GM18507 (cell line): ENCODE measurements around the gene PRR16.
"Not testable (repeated sequence)": the region's sequence is repeated elsewhere in the genome, so short reads cannot be mapped to it uniquely, and the experiment has no call there.

Source experiments
- DNase-seq: peaks from one replicate; pipeline ENCODE4 v3.0.0; 2011; ENCODE audit warnings: low read depth; ENCODE audit not compliant: insufficient read length; ENCODE audit errors: extremely low spot score
- FAIRE-seq: peaks from 2 replicates; lab custom pipeline; 2011; peaks lifted over from hg19 to GRCh38; lab: Jason Lieb, UNC

PRR16 gene

DNA sequence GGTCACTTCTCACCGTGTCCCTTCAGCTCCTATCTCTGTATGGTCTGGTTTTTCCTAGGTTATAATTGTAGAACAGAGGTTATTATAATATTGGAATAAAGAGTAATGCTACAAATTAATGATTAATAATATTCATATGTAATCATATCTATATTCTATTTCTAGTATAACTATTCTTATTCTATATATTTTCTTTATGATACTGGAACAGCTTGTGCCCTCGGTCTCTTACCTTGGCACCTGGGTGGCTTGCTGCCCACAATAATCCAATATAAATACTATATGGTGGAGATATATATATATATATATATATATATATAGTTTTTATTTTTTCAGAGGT, 5.6 kb upstream of the PRR16 start:
- not testable (repeated sequence) for DNase-seq, FAIRE-seq

DNA sequence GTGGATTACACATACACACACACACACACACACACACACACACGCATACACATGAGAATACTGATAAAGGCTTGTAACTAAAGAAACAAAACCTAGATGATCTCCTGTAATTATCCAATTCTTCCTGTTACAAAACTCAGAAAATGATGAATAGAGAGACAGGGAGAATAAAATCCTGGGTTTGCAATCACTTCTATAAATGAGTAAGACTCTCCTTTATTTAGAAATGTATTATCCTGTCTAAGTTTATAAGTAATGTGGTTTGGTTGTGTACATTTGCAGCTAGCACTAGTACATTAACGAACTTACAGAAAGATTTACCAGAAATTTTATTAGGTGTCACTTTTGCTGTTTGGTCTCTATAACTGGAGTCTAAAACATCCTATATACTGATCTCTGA, 2.8 kb upstream of the PRR16 start:
- DNase-seq: no peak
- no peak for FAIRE-seq

DNA sequence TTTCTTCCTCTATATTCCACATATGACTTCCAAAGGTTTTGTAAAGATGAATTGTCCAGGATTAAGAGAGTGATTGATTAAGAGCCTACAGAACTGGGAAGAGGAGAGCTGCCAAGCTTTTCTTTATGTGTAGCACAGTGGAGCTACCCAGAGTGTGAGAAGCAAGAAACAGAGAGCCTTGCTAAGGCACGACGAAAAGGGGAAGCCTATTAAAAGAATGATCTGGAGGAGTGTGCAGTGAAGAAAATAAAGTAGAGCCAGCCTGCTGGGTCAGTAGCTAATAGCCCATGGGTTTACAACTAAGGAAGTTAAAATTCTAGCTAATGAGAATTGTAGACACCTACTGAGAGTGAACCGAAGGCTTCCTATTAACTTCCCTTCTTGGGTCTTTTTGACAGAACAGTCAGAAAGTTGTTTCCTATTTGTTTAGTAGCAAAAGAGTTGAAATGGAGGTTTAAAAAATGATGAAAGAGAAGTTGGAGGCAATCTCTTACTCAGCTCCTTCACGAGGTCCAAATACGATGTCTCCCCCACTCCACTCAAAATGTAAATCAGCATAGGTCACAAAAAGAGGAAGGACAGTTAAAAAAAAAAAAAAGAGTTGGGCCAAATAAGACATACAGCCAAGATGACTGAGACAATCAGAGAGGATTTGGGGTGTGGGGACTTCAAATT, 957 bp upstream of the PRR16 start:
- DNase-seq (no peak), FAIRE-seq (no peak)

DNA sequence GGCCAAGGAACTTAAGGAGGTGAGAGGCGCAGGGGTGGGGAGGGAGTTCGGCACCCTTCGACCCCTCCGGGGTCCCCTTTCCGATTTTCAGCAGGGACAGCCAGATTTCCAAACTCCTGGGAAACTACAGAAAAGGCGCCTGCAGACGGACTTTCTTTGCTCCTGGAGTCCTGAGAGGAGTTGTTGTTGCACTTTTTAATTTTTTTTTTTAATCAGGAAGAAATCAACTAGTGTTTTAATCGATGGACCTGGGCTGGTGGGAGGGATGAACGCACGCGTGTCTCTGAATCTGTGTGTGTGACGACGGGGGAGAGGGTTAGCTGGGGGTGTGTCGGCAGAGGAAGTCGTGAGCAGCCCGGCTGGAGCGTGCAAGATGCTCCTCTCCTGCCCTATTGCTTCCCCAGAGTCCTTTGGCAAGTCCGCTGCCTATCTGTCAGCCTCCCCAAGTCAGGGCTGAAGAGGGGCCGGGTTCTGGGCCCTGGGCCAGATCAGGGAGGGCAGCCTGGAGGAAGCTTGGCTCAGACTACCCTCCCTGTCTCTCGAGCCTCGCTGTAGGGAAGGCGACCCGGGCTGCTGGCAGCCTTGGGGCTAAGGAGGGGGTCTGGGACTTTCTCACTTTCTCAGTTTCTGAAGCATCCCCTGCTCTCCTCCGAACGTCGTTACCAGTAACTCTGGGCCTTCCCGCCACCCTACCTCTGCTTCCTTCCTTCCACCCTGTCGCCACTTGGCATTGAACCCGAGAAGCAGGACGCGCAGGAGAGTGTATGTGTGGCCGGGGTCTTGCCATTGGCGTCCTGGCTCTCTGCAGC, 731 bp downstream of the PRR16 start:
- FAIRE-seq (no peak), DNase-seq (no peak)

DNA sequence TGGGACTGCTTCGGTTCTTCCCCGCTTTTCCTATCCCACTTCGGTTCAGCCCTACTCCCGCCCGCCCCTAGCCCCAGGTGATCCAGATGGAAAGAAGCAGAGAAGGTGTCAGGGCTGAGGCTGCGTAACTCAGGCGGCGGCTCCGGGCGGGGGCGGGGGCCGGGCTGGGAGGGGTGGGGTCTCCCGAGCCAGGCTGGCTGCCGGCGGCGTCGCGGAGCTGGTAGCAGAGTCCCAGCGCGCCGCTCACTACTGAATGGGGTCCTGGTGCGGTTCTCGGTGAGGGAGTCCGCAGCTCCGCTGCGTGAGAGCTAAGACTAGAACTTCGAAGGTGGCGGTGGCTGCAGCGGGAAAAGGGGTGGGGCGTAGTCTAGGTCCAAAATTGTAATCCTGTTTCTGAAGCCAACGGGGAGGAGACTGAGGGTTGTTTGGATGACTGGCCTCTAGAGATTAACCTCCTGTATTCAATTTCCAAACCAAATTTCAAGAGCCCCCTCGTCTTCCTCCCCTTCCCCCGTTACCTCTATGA, 1.4 kb downstream of the PRR16 start:
- DNase-seq (no peak), FAIRE-seq (no peak)

DNA sequence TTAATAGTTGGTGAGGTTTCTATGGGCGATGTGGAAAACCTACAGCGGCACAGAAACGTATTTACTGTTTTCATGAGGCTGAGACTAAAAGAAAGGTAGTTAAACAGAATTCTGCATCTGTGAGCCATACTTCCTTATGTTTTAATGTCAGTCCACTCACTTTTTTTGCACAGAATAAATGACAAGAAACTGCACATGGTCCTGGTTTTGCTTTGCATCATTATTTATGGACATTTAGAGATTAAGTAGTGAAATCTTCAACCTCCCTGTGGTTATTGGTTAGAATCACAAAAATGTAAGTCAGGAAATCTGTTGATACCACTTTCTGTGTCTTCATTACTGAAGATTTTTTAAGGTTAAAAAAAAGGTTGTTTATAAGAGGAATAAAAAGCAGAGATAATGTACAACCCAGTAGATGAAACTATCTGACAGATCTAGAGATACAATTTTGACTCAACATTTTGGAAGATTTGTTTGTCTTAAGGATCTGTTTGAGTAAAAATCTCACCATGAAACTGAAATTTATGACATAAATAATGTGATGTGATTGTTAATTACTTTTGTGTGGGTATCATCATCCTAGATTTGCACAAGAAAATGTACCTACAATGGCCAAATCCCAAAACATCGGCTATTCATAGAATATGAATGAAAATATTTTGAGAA, 2.4 kb downstream of the PRR16 start:
- no peak for DNase-seq
- no peak for FAIRE-seq

DNA sequence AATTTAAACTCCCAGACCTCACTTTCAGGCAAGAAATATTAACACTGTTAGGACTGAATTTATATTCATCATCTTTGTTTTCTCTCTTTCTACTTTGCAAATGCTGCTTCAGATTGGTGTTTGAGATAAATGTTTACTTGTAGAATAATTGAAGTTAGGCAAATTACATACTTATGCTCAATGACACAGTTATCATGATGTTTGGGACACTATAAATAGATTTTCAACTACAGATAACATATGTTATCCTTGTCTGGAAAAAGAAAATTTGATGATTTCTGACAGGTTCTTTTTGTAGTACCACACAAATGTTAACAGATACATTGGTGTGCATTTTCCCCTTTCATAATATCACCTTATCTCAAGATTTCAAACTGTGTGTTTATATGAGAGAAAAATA, 7.9 kb downstream of the PRR16 start:
- FAIRE-seq: no peak

DNA sequence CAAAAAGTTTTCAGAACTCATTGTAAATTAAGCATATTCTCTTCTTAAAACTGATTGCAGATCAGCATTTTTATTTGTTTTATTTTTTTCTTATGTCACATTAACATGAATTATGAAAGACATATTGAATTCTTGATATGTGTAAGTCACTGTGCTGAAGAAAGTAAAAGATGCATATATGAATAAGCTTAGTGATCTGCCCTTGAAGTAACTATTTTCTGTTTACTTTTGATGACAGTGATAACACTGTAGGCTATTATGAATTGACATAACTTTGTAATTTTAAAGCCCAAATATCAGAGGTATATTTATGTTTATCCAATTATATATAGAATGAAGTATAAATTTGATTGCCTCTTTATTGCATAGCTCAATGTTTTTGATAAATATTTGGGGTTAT, 8.8 kb downstream of the PRR16 start:
- FAIRE-seq (no peak), DNase-seq (no peak)

More for the DNA sequence above, 7.9 kb downstream of the PRR16 start:
- DNase-seq: no peak

DNA sequence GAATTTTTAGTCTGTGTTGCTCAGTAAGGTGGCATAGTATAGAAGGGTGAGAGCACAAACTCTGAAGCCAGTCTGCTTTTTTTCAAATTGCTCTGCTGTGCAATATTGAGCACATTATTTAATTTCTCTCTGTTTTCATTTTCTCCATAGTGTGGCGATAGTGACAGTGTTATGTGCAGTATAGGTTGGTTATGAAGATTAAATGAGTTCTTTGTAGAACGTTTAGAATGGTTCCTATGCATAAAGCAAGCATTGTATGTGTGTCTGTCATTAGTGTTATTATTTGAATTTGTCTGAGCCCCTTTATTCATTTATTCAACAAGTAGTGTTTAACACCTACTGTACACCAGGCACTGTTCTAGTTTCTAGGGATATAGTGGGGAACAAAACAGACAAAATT, 9.2 kb downstream of the PRR16 start:
- FAIRE-seq: no peak
- DNase-seq: no peak

DNA sequence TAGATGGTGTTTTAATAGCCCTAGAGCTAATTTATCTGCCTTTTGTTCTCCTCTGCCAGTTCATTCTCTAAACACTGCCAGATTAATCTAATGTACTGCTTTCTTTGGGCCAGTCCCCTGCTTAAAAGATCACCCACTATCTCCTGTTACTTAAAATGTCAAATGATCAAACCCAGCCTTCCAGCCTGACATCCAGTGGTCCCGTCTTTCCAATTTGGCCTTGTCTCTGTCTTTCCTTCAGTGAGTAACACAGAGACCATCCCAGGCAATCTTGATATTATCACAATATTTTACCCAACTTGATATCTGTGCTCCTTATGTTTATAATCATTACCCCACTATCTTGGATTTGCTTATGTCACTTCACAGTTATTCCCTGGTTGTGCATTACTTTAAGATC, 12.0 kb downstream of the PRR16 start:
- DNase-seq (no peak), FAIRE-seq (no peak)

DNA sequence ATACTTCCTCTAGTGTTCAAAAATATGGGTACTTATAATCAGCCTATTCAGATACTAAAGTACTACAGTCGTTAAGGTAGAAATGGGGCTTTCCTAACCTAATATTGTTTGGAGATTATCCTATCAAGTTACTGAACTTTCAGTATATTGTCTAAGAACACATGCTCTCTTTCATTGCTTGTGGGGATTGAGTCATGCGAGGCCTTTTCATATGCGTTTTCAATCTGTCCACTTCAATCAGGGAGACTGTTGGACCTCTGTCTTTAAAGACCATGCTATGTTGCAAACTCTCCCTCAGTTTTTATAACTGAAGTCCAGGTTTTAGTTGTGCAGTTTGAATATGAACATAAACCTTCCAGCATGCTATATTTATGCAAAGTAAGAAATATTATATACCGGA, 15.0 kb downstream of the PRR16 start:
- FAIRE-seq (no peak), DNase-seq (no peak)

DNA sequence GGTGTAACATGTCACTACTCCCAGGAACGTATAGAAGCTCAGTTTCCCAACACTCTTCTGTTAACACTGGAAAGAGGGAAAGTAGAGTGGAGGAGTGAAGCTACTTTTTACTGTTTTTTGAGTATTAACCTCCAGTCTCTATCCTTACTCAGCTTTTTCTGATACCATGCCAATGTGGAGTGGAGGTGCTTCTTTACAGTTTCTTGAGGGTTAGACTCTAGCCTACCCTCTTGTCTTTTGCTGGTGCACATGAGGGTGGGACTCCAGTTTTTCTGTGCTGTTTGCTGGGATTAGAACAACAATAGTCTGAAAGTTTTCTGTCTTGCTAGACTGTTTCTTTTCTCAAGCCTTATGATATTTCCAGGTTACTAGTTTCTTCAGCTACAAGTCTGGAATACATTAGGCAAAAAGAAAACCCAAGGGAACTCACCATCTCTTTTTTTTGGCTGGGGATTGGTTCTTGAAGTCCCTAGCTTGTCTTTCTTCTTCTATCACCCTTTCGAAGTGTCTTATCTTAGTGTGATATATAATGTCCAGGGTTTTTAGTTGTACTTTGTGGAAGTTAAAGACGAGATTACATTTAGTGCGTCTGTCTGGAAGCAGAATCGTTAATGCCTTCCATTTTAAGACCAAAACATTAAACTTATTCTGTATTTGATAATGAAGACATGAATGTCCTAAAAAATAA, 35.9 kb downstream of the PRR16 start:
- FAIRE-seq: no peak
- DNase-seq: no peak

DNA sequence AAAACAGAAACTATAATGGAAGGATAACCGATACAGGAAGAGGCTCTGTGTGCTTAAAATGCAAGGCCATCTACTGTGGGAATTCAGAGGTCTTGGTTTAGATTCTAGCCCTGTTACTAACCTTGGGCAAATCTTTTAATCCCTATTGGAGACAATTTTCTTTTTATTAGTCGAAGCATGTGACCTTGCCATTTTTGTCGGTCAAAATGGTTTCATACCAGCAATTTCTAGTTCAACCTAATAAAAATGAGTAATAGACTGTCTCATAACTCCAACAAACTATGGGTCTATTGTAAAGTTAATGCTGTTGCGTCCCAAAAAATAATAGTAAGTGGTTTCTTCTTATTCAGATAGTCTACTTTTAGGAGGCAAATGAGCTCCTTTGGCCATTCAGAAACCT, 38.4 kb downstream of the PRR16 start:
- FAIRE-seq (no peak), DNase-seq (no peak)

DNA sequence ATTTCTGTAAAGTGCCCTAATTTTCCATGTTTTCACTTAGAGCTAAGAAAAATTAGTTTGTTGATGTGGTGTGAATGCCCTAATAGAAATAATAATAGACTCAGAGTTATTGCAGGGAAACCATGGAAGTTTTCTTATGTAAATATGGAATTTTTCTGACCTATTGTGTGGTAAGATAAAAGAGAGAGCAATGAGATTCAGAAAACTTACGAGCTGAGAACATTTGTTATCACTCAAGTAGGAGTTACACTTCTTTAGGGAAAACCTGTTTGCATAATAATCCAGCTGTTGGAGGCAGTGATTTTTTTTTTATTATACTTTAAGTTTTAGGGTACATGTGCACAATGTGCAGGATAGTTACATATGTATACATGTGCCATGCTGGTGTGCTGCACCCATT, 39.2 kb downstream of the PRR16 start:
- FAIRE-seq: no peak

DNA sequence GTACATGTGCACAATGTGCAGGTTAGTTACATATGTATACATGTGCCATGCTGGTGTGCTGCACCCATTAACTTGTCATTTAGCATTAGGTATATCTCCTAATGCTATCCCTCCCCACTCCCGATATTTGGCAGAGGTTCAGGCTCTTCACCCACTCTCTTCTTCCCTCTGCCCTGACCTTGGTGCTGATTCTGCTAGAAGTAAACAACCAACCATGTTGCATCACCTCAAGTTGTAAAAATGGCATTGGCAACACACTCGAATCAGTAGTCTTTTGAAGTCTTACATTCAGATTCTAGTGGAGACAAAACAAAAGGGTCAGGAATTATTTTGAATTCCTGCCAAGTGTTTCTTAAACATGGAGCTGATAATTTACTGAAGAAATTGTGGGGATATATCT, 40.0 kb downstream of the PRR16 start:
- no peak for FAIRE-seq

More for the DNA sequence above, 39.2 kb downstream of the PRR16 start:
- no peak for DNase-seq

DNA sequence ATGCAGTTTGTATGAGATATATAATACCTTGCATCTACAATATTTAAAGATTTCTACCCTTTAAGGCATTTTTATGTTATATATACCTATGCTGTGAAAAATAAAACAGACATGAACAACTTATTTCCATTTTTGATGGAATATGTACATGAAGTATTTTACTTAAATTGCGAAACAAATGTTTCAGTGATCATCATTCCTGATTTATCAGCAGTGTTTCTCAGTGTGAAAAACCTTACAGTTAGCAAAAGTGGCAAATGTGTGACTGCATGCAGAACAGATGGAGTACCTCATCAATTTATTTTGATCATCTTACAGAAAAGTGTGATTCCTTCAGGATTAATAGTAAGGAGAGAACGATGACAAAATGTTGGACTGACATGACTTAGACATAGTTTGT, 43.1 kb downstream of the PRR16 start:
- FAIRE-seq: no peak

More for the DNA sequence above, 40.0 kb downstream of the PRR16 start:
- DNase-seq: no peak

DNA sequence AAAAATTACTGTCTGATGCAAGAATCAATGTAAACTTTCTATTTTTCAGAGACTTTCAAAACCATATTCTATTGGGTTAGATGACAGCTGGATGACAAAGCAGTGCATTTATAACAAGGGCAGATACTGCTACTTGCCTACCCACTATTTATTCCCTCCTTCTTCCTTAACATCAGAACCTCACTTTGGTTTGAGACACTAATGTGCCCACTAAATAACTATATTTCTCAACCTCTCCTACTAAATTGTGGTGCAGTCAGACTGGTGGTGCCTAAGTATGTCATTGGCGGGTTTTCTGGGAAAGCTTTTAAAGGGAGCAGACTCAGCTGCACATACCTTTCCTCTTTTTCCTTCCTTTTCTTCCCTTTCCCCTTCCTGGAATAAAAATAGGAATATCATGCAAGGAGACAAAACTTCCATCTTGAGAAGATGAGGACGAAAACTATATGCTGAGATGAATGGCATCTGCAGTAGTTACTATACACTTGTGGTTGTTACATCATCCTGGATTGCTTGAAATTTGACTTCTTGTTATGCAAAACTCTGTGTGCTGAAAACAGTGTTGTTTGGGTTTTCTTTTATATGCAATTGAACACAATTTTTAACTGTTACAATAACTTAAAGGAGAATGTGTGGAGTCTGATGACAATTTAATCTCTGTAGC, 43.8 kb downstream of the PRR16 start:
- DNase-seq (no peak), FAIRE-seq (no peak)

More for the DNA sequence above, 43.1 kb downstream of the PRR16 start:
- no peak for DNase-seq

DNA sequence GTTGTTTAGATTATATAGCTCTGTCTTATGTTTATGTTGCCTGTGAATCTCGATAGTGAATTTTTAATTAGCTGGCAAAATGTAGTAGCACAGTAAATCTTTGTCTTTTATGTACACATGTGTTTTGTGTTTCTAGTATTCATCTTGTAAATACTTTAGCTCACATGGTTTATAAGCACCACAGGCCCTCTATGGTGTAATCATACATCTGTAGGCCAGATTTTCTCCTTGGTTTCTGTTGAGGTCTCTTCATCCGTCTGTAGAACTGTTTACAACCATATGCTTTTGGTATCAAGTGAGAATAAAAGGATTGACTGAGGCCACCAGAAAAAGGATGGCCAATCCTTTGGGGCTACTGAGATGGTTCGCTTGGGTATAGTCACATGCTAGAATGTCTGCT, 45.0 kb downstream of the PRR16 start:
- DNase-seq (no peak), FAIRE-seq (no peak)

DNA sequence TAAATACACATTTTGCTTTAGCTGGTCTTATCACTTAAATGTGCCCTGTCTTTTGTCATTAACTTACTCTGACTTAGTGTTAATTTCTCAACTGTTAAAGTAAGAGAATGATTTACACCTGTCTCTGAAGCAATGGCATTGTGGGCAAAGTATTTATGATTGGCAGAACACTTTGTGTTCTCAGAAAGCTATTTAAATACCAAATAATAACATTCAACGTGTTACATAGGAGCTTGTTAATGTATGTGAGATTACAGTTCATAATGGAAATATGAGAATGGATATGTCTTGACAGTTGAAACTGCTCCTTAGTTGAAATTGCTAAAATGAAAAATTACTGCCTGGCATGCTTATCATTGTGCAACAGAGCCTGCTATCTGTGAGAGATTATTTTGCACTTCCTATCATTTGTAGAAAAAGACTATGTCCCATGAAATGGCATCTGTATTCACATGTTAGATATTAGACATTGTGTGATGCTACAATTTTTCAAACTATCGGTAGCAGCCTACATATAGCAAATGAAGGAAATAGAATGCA, 46.1 kb downstream of the PRR16 start:
- DNase-seq (no peak), FAIRE-seq (no peak)
